Mesodermal cell (in vitro differentiated cells): ENCODE results near the gene ACTL6B.
A peak's percentile ranks its signal among the peaks of the same experiment; 100 is the strongest.

Experiments
- H3K27ac ChIP-seq: 2 replicates; pipeline ENCODE4 v1.7.0; 2013; ENCODE audit warnings: mild to moderate bottlenecking, low read depth, low read length, moderate library complexity; ENCODE audit not compliant: severe bottlenecking
- H3K36me3 ChIP-seq: 2 replicates; pipeline ENCODE4 v1.7.1; 2013; ENCODE audit warnings: mild to moderate bottlenecking, low read length, moderate library complexity; ENCODE audit not compliant: control insufficient read depth, insufficient read depth
- H3K4me1 ChIP-seq: one replicate; pipeline ENCODE4 v1.7.1; 2013; ENCODE audit warnings: mild to moderate bottlenecking, low read length; ENCODE audit not compliant: insufficient read depth, control insufficient read depth, poor library complexity, severe bottlenecking
- H3K4me3 ChIP-seq: 2 replicates; pipeline ENCODE4 v1.7.0; 2013; ENCODE audit warnings: low read length, control low read depth, mild to moderate bottlenecking; ENCODE audit not compliant: insufficient read depth, poor library complexity, severe bottlenecking; ENCODE audit errors: extremely low read depth
- H3K9me3 ChIP-seq: 2 replicates; pipeline ENCODE4 v1.7.1; 2013; ENCODE audit warnings: mild to moderate bottlenecking, low read length, moderate library complexity; ENCODE audit not compliant: control insufficient read depth
- WGBS, 2 experiments: methylation state at CpG; one replicate each; pipeline ENCODE4 v1.1.5; 2013; ENCODE audit warnings: missing lambda C conversion rate in 2 of 2; ENCODE audit not compliant: insufficient coverage in 2 of 2; 5-methylcytosine and 5-hydroxymethylcytosine counted together

The ACTL6B gene

GRCh38 chr7:100677308-100678267 lies 21.3 kb upstream of the ACTL6B start:
- peaks cover 63% of the 10 kb centered on the region for H3K36me3 ChIP-seq
- no peak overlapping the region for H3K4me3 ChIP-seq
- 96% methylated on average over 24 to 30 of the region's 36 CpGs for WGBS, 2 experiments

GRCh38 chr7:100676501-100677306 lies 20.5 kb upstream of the ACTL6B start:
- Histone ChIP-seq H3K4me3 (peak overlapping the region; percentile 88), H3K27ac (peak overlapping the region; percentile 49), H3K9me3 (no peaks in the 10 kb centered on the region), H3K4me1 (peaks cover 10% of the 10 kb centered on the region), H3K36me3 (peaks cover 54% of the 10 kb centered on the region)
- 92 to 94% methylated on average over 19 to 21 of the region's 23 CpGs for WGBS, 2 experiments

More at GRCh38 chr7:100677308-100678267, 21.3 kb upstream of the ACTL6B start:
- Histone ChIP-seq H3K9me3 (no peaks in the 10 kb centered on the region), H3K27ac (no peak overlapping the region), H3K4me1 (peaks cover 12% of the 10 kb centered on the region)

GRCh38 chr7:100675581-100676350 lies 19.5 kb upstream of the ACTL6B start:
- 10 to 16% methylated on average over 5 to 29 of the region's 59 CpGs for WGBS, 2 experiments
- Histone ChIP-seq H3K4me3 (peak overlapping the region; percentile 88), H3K27ac (peak overlapping the region; percentile 49), H3K9me3 (no peaks in the 10 kb centered on the region), H3K4me1 (peaks cover 3% of the 10 kb centered on the region), H3K36me3 (peaks cover 44% of the 10 kb centered on the region)

GRCh38 chr7:100675105-100675451 lies 18.8 kb upstream of the ACTL6B start:
- 0 to 1% methylated on average over 22 to 38 of the region's 46 CpGs for WGBS, 2 experiments
- Histone ChIP-seq H3K36me3 (peaks cover 39% of the 10 kb centered on the region), H3K27ac (peak overlapping the region; percentile 49), H3K4me1 (peaks cover 2% of the 10 kb centered on the region), H3K9me3 (no peaks in the 10 kb centered on the region), H3K4me3 (peak overlapping the region; percentile 88)

GRCh38 chr7:100674411-100675104 lies 18.3 kb upstream of the ACTL6B start:
- Histone ChIP-seq H3K4me3 (peak overlapping the region; percentile 88), H3K9me3 (no peaks in the 10 kb centered on the region), H3K36me3 (peaks cover 33% of the 10 kb centered on the region), H3K27ac (peak overlapping the region; percentile 45), H3K4me1 (peaks cover 2% of the 10 kb centered on the region)
- 1% methylated on average over 23 to 33 of the region's 43 CpGs for WGBS, 2 experiments

GRCh38 chr7:100673942-100674410 lies 17.7 kb upstream of the ACTL6B start:
- H3K36me3 ChIP-seq = peaks cover 28% of the 10 kb centered on the region
- WGBS, 2 experiments = 0% methylated on average over 17 to 30 of the region's 34 CpGs
- no peaks in the 10 kb centered on the region for H3K9me3 ChIP-seq
- peaks cover under 1% of the 10 kb centered on the region for H3K4me1 ChIP-seq
- H3K27ac ChIP-seq = peak overlapping the region; percentile 99
- peak overlapping the region; percentile 88 for H3K4me3 ChIP-seq

GRCh38 chr7:100673302-100673941 lies 17.2 kb upstream of the ACTL6B start, which contains the start of gene GNB2:
GNB2 (plus strand) TSS chr7:100673740; CDS start chr7:100676266, 2,526 bp downstream.
- WGBS, 2 experiments = 0% methylated on average over 19 to 39 of the region's 65 CpGs
- Histone ChIP-seq H3K9me3 (no peaks in the 10 kb centered on the region), H3K4me1 (no peaks in the 10 kb centered on the region), H3K4me3 (peak within 1 kb of the TSS; percentile 88), H3K27ac (peak within 1 kb of the TSS; percentile 99), H3K36me3 (peaks cover 22% of the 10 kb centered on the region)

- 90 to 94% methylated on average over 15 to 18 of the region's 18 CpGs for WGBS, 2 experiments
- Histone ChIP-seq H3K9me3 (no peaks in the 10 kb centered on the region), H3K4me1 (no peaks in the 10 kb centered on the region), H3K27ac (no peak overlapping the region), H3K4me3 (no peak overlapping the region), H3K36me3 (peaks cover 5% of the 10 kb centered on the region)
These were observed 15.4 kb upstream of the ACTL6B start for GRCh38 chr7:100671353-100672327.

GRCh38 chr7:100670074-100670473 lies 13.8 kb upstream of the ACTL6B start:
- 87 to 96% methylated on average over 3 of the region's 8 CpGs for WGBS, 2 experiments
- Histone ChIP-seq H3K9me3 (no peaks in the 10 kb centered on the region), H3K4me3 (no peak overlapping the region), H3K27ac (no peak overlapping the region), H3K4me1 (no peaks in the 10 kb centered on the region), H3K36me3 (no peaks in the 10 kb centered on the region)
